AG09319 (cell line): Measurements from ENCODE around the gene ATXN1.

ENCODE experiments used
- DNase-seq: peaks from one replicate; pipeline ENCODE4 v3.0.0-alpha.2; 2010; ENCODE audit warnings: low read depth; ENCODE audit errors: extremely low read depth
- CTCF ChIP-seq: IDR thresholded peaks from 2 replicates; pipeline ENCODE4 v1.5.1; 2011; ENCODE audit warnings: low read depth, mild to moderate bottlenecking, inconsistent platforms, low read length, moderate library complexity

Gene ATXN1

GRCh38 chr6:16749516-16750485 lies 11.5 kb downstream of the ATXN1 start:
- no peak for DNase-seq
- no peak for TF ChIP-seq CTCF

- TF ChIP-seq CTCF = no peak
- DNase-seq = no peak
Observed at GRCh38 chr6:16748025-16748319, 13.3 kb downstream of the ATXN1 start.

- no peak for TF ChIP-seq CTCF
- no peak for DNase-seq
Observed at GRCh38 chr6:16747232-16748024, 13.8 kb downstream of the ATXN1 start.

GRCh38 chr6:16746812-16747211 lies 14.4 kb downstream of the ATXN1 start:
- no peak for TF ChIP-seq CTCF

GRCh38 chr6:16746401-16746800 lies 14.9 kb downstream of the ATXN1 start:
- TF ChIP-seq CTCF = no peak
- DNase-seq = no peak

More at GRCh38 chr6:16746812-16747211, 14.4 kb downstream of the ATXN1 start:
- DNase-seq = no peak

GRCh38 chr6:16743664-16744210 lies 17.5 kb downstream of the ATXN1 start:
- no peak for DNase-seq
- no peak for TF ChIP-seq CTCF

GRCh38 chr6:16742116-16742515 lies 19.1 kb downstream of the ATXN1 start:
- no peak for DNase-seq
- no peak for TF ChIP-seq CTCF
